ENCODE data around the gene GNG5.
"Not testable (repeated sequence)": the region's sequence is repeated elsewhere in the genome, so short reads cannot be mapped to it uniquely, and the experiment has no call there.

The GNG5 gene

DNA sequence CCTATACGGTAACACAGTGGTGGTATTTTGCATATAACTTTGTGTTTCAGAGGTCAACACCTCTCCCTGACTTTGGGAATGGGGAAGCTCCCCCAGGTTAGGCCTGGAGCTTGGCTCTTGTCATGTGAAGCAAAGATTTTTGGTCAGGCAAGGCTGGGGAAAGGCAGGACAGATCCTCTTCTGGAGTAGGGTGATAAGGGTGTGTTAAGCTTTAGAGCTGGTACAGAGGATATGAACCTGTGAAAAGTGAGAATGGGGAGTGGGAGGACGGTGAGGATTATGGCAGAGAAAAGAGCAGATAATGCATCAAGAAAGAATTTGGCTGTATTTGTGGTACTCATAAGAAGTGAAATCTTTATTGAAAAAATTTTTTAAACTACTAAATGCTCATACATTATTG lies 25.1 kb downstream of the GNG5 start:
- DNase-seq: no peak

DNA sequence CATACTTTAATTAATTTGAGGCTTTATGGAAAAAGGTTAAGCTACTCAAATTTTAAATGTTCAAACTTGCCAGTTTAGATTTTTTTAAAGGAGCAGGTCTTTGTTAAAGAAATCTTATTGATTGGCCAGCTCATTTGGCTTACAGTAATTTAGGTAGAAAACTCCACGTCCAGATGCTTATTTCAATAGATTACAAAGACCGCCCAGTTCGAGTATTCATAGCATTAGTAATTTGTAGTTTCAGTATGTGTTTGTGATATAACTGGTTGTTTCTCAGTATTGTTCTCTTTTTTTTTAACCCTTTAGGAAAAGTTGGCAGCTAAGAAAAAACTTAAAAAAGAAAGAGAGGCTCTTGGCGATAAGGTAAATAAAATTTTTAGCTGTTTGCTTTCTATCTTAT lies 25.7 kb downstream of the GNG5 start:
- DNase-seq: no peak

DNA sequence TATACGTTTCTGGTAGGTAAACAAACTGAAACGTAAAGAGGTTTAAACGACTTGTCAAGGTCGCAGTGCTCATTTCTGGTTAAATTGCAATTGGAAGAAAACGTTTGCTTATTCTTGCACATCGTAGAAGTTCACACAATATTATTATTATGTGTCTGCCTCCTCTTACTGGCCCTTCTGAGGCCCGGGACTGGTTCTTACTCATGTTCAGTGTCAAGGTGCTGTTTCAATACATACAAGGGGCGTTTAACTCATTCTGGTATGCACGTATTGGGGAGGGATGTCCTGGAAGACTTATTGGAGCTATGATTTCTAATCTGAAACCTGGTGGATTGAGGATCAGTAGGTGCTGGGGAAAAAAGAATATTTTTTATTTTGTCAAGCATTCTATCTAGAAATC lies 26.4 kb downstream of the GNG5 start:
- no peak for DNase-seq

GRCh38 chr1:84478876-84479868 lies 27.2 kb downstream of the GNG5 start, which contains the start of gene RPF1:
Gene RPF1, plus strand, starts transcription at chr1:84479266. Its CDS starts 16 bp downstream, at chr1:84479282.
- peak; percentile 74 for DNase-seq

- DNase-seq: no peak
Observed at GRCh38 chr1:84476225-84476624, 30.2 kb downstream of the GNG5 start.

DNA sequence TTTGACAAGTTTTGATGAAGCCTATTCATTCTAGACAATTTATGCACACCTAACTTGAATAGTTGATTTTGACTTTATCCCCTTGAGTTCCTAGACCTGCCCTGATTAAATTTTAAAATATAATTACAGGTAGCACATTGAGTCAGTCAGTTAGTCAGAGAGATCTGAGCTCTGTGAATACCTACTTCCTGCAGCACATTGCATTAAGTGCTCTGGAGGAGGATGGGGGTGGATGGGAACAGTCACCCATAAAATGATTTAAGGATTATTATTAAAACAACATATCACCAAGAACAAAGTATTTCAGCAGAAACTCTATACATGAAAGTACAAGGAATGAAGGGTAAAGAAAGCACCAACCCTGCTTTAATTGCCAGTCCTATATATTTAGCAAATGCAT lies 39.1 kb downstream of the GNG5 start:
- no peak for DNase-seq

DNA sequence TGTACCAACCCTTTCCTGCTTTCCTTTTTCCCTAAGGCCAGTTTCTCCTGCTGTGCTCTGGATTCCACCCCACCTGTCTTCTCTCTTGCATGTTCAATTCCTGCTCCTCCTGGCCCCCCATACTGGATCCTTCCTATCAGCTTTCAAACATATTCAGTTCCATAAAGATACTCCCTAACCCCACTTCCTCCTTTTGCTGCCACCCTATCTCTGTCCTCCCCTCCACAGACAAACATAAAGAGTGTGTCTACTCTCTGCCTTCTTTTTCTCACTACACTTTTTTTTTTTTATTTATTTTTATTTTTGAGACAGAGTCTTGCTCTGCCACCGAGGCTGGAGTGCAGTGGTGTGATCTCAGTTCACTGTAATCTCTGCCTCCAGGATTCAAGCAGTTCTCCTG lies 44.3 kb downstream of the GNG5 start:
- no peak for DNase-seq

- DNase-seq: no peak
Observed at GRCh38 chr1:84452436-84452835, 53.9 kb downstream of the GNG5 start.

- DNase-seq: no peak
Observed at GRCh38 chr1:84450910-84451309, 55.5 kb downstream of the GNG5 start.

DNA sequence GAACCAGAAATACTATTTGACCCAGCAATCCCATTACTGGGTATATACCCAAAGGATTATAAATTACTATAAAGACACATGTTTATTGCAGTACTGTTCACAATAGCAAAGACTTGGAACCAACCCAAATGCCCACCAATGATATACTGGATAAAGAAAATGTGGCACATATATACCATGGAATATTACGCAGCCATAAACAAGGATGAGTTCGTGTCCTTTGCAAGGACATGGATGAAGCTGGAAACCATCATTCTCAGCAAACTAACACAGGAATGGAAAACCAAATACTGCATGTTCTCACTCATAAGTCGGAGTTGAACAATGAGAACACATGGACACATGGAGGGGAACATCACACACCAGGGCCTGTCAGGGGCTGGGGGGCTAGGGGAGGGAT lies 57.7 kb downstream of the GNG5 start:
- DNase-seq: not testable (repeated sequence)
